SK-N-SH treated with all-trans-retinoic acid at 6 μM for 48 hours (cell line): ENCODE data around the gene HDDC3.

ENCODE experiments used
- ATAC-seq: fragments of 200-7000 bp; cut with Tn5 transposase; 3 replicates; pipeline ENCODE4 v1.9.1; 2020; ENCODE audit warnings: mild to moderate bottlenecking, moderate library complexity
- CSDC2 ChIP-seq: fragments of 250-450 bp; sonication (Bioruptor Pico); IDR thresholded peaks from 2 replicates; pipeline ENCODE4 v1.5.0; 2020; ENCODE audit warnings: mild to moderate bottlenecking, moderate library complexity
- ESRRG ChIP-seq: fragments of 250-450 bp; sonication (Bioruptor Pico); IDR thresholded peaks from 2 replicates; pipeline ENCODE4 v1.6.1; 2021; ENCODE audit warnings: mild to moderate bottlenecking
- GLIS3 ChIP-seq: fragments of 250-450 bp; sonication (Bioruptor Pico); IDR thresholded peaks from 2 replicates; pipeline ENCODE4 v1.5.0; 2020; ENCODE audit warnings: mild to moderate bottlenecking, moderate library complexity
- ISL1 ChIP-seq: fragments of 250-450 bp; sonication (Bioruptor Pico); IDR thresholded peaks from 2 replicates; pipeline ENCODE4 v2.1.2; 2022; ENCODE audit warnings: mild to moderate bottlenecking, moderate library complexity
- OSR1 ChIP-seq: fragments of 250-450 bp; sonication (Bioruptor Pico); IDR thresholded peaks from 2 replicates; pipeline ENCODE4 v1.8.0; 2022; ENCODE audit warnings: moderate library complexity, mild to moderate bottlenecking, inconsistent platforms
- PPARA ChIP-seq: fragments of 250-450 bp; sonication (Bioruptor Pico); IDR thresholded peaks from 2 replicates; pipeline ENCODE4 v1.5.0; 2020; ENCODE audit warnings: mild to moderate bottlenecking, borderline replicate concordance
- RARB ChIP-seq: fragments of 250-450 bp; sonication (Bioruptor Pico); IDR thresholded peaks from 2 replicates; pipeline ENCODE4 v1.8.0; 2021; ENCODE audit warnings: mild to moderate bottlenecking, moderate library complexity
- SNAI2 ChIP-seq: fragments of 250-450 bp; sonication (Bioruptor Pico); IDR thresholded peaks from 2 replicates; pipeline ENCODE4 v1.5.0; 2020; ENCODE audit warnings: mild to moderate bottlenecking, moderate library complexity
- TCF4 ChIP-seq: fragments of 250-450 bp; sonication (Bioruptor Pico); IDR thresholded peaks from 2 replicates; pipeline ENCODE4 v1.8.0; 2021; ENCODE audit warnings: mild to moderate bottlenecking, moderate library complexity, borderline replicate concordance
- TOX ChIP-seq: fragments of 250-450 bp; sonication (Bioruptor Pico); IDR thresholded peaks from 2 replicates; pipeline ENCODE4 v1.8.0; 2021; ENCODE audit warnings: mild to moderate bottlenecking, moderate library complexity, borderline replicate concordance
- ZC3H10 ChIP-seq: fragments of 250-450 bp; sonication (Bioruptor Pico); IDR thresholded peaks from 2 replicates; pipeline ENCODE4 v1.5.1; 2021; ENCODE audit warnings: mild to moderate bottlenecking, moderate library complexity
- ZFP3 ChIP-seq: fragments of 250-450 bp; sonication (Bioruptor Pico); IDR thresholded peaks from 2 replicates; pipeline ENCODE4 v1.5.0; 2020; ENCODE audit warnings: mild to moderate bottlenecking, moderate library complexity
- ZFP30 ChIP-seq: fragments of 450-650 bp; formaldehyde crosslinking; IDR thresholded peaks from 2 replicates; pipeline ENCODE4 v1.5.0; 2022; ENCODE audit warnings: mild to moderate bottlenecking, moderate library complexity
- ZNF565 ChIP-seq: fragments of 450-650 bp; formaldehyde crosslinking; conservative IDR thresholded peaks from 2 replicates; pipeline ENCODE4 v1.5.0; 2020; ENCODE audit warnings: low read depth, mild to moderate bottlenecking, moderate library complexity
- ZNF70 ChIP-seq: fragments of 450-650 bp; formaldehyde crosslinking; IDR thresholded peaks from 2 replicates; pipeline ENCODE4 v1.5.0; 2020; ENCODE audit warnings: mild to moderate bottlenecking, moderate library complexity
- ZNF8 ChIP-seq: fragments of 450-650 bp; formaldehyde crosslinking; IDR thresholded peaks from 2 replicates; pipeline ENCODE4 v1.5.0; 2020; ENCODE audit warnings: mild to moderate bottlenecking, moderate library complexity
- TF ChIP-seq, protein P1 (sequence below): fragments of 250-450 bp; sonication (Bioruptor Pico); IDR thresholded peaks from 2 replicates; pipeline ENCODE4 v1.8.0; 2020; ENCODE audit warnings: mild to moderate bottlenecking, moderate library complexity, borderline replicate concordance
- TF ChIP-seq, protein P2 (sequence below): fragments of 250-450 bp; sonication (Bioruptor Pico); IDR thresholded peaks from 2 replicates; pipeline ENCODE4 v1.8.0; 2021; ENCODE audit warnings: low read depth, mild to moderate bottlenecking, moderate library complexity, borderline replicate concordance
- TF ChIP-seq, protein P3 (sequence below): fragments of 250-450 bp; sonication (Bioruptor Pico); IDR thresholded peaks from 2 replicates; pipeline ENCODE4 v1.5.1; 2020; ENCODE audit warnings: low read depth, mild to moderate bottlenecking, moderate library complexity
- TF ChIP-seq, protein P4 (sequence below): fragments of 250-450 bp; sonication (Bioruptor Pico); IDR thresholded peaks from 2 replicates; pipeline ENCODE4 v1.5.0; 2020; ENCODE audit warnings: mild to moderate bottlenecking, moderate library complexity
- TF ChIP-seq, protein P5 (sequence below): fragments of 250-450 bp; sonication (Bioruptor Pico); IDR thresholded peaks from 2 replicates; pipeline ENCODE4 v1.5.1; 2021; ENCODE audit warnings: mild to moderate bottlenecking, moderate library complexity

Gene HDDC3

DNA sequence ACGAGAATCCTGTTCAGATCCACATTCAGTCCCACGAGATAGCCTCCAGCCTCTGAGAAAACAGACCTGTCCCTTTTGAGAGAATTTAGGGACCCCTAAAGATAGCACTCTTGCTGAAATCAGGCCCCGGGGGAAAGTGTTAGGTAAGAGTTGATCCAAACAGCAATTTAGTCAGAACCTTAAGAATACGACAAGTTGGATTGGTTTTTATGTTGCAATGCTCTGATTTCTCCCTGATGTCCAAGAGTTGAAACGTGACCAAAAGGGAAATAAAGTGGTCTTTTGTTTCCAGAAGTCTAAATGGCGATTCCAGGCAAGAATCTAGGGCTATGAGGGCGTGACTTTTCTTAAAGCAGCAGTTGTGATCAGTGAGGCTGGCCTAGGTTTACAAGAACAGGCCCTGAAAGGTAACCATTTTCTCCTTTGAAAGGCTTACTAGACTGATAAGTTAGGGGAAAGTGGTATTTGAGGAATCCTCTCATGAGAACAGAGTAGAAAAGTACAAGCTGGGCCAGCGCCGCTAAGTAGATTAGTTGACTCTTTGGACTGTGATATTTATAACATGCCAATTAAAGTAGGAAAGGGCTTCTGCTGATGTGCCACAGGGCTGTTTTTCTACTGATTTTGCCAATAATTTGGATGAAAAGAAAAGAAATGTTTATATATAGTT, 24.4 kb downstream of the HDDC3 start:
- no peak for ATAC-seq
- no peak for TF ChIP-seq ZNF8 (CRISPR knock-in tag)
- TF ChIP-seq, protein P1, sequence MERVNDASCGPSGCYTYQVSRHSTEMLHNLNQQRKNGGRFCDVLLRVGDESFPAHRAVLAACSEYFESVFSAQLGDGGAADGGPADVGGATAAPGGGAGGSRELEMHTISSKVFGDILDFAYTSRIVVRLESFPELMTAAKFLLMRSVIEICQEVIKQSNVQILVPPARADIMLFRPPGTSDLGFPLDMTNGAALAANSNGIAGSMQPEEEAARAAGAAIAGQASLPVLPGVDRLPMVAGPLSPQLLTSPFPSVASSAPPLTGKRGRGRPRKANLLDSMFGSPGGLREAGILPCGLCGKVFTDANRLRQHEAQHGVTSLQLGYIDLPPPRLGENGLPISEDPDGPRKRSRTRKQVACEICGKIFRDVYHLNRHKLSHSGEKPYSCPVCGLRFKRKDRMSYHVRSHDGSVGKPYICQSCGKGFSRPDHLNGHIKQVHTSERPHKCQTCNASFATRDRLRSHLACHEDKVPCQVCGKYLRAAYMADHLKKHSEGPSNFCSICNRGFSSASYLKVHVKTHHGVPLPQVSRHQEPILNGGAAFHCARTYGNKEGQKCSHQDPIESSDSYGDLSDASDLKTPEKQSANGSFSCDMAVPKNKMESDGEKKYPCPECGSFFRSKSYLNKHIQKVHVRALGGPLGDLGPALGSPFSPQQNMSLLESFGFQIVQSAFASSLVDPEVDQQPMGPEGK, result no peak
- no peak for TF ChIP-seq ZC3H10 (CRISPR knock-in tag)
- TF ChIP-seq, protein P2, sequence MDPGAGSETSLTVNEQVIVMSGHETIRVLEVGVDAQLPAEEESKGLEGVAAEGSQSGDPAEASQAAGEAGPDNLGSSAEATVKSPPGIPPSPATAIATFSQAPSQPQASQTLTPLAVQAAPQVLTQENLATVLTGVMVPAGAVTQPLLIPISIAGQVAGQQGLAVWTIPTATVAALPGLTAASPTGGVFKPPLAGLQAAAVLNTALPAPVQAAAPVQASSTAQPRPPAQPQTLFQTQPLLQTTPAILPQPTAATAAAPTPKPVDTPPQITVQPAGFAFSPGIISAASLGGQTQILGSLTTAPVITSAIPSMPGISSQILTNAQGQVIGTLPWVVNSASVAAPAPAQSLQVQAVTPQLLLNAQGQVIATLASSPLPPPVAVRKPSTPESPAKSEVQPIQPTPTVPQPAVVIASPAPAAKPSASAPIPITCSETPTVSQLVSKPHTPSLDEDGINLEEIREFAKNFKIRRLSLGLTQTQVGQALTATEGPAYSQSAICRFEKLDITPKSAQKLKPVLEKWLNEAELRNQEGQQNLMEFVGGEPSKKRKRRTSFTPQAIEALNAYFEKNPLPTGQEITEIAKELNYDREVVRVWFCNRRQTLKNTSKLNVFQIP (CRISPR knock-in tag), result no peak
- TF ChIP-seq, protein P3, sequence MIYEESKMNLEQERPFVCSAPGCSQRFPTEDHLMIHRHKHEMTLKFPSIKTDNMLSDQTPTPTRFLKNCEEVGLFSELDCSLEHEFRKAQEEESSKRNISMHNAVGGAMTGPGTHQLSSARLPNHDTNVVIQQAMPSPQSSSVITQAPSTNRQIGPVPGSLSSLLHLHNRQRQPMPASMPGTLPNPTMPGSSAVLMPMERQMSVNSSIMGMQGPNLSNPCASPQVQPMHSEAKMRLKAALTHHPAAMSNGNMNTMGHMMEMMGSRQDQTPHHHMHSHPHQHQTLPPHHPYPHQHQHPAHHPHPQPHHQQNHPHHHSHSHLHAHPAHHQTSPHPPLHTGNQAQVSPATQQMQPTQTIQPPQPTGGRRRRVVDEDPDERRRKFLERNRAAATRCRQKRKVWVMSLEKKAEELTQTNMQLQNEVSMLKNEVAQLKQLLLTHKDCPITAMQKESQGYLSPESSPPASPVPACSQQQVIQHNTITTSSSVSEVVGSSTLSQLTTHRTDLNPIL, result no peak
- TF ChIP-seq ZFP3 (CRISPR knock-in tag), result no peak
- TF ChIP-seq, protein P4, sequence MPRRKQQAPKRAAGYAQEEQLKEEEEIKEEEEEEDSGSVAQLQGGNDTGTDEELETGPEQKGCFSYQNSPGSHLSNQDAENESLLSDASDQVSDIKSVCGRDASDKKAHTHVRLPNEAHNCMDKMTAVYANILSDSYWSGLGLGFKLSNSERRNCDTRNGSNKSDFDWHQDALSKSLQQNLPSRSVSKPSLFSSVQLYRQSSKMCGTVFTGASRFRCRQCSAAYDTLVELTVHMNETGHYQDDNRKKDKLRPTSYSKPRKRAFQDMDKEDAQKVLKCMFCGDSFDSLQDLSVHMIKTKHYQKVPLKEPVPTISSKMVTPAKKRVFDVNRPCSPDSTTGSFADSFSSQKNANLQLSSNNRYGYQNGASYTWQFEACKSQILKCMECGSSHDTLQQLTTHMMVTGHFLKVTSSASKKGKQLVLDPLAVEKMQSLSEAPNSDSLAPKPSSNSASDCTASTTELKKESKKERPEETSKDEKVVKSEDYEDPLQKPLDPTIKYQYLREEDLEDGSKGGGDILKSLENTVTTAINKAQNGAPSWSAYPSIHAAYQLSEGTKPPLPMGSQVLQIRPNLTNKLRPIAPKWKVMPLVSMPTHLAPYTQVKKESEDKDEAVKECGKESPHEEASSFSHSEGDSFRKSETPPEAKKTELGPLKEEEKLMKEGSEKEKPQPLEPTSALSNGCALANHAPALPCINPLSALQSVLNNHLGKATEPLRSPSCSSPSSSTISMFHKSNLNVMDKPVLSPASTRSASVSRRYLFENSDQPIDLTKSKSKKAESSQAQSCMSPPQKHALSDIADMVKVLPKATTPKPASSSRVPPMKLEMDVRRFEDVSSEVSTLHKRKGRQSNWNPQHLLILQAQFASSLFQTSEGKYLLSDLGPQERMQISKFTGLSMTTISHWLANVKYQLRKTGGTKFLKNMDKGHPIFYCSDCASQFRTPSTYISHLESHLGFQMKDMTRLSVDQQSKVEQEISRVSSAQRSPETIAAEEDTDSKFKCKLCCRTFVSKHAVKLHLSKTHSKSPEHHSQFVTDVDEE, result no peak
- TF ChIP-seq TOX (CRISPR knock-in tag), result no peak
- TF ChIP-seq RARB (CRISPR knock-in tag), result no peak
- TF ChIP-seq SNAI2 (CRISPR knock-in tag), result no peak
- no peak for TF ChIP-seq ZNF70 (CRISPR knock-in tag)
- no peak for TF ChIP-seq PPARA (CRISPR knock-in tag)
- TF ChIP-seq ZNF565 (CRISPR knock-in tag), result no peak
- TF ChIP-seq ESRRG, result no peak
- TF ChIP-seq, protein P5, sequence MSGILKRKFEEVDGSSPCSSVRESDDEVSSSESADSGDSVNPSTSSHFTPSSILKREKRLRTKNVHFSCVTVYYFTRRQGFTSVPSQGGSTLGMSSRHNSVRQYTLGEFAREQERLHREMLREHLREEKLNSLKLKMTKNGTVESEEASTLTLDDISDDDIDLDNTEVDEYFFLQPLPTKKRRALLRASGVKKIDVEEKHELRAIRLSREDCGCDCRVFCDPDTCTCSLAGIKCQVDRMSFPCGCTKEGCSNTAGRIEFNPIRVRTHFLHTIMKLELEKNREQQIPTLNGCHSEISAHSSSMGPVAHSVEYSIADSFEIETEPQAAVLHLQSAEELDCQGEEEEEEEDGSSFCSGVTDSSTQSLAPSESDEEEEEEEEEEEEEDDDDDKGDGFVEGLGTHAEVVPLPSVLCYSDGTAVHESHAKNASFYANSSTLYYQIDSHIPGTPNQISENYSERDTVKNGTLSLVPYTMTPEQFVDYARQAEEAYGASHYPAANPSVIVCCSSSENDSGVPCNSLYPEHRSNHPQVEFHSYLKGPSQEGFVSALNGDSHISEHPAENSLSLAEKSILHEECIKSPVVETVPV (CRISPR knock-in tag), result no peak
- TF ChIP-seq TCF4, result no peak
- TF ChIP-seq GLIS3 (CRISPR knock-in tag), result no peak
- TF ChIP-seq ISL1 (CRISPR knock-in tag), result no peak
- TF ChIP-seq ZFP30 (CRISPR knock-in tag), result no peak
- TF ChIP-seq OSR1 (CRISPR knock-in tag), result no peak

DNA sequence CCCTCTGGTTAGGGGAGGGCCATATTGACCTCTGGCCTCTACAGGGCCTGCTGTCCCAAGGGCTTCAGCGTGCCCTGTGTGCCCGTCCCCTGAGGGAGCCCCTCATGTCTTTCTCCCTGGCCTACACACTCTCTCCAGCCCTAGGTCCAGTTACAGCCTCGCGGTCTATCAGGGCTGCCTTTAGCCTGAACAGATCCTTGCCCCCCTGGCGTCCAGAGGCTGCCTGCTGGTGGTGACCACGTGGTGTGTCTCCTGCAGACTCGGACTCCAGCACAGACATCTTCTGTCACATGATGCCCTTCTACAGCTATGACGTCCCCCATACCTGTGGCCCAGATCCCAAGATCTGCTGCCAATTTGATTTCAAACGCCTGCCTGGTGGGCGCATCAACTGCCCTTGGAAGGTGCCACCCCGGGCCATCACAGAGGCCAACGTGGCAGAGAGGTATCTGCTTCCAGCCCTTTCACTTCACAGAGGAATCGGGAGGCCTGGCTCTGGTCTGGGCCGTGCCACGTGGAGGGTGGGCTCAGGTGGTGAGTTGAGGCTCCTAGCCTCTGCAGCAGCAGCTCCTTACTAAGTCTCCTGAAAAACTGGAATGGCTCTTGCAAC, 25.2 kb downstream of the HDDC3 start:
- no peak for ATAC-seq
- TF ChIP-seq SNAI2 (CRISPR knock-in tag), result no peak
- no peak for TF ChIP-seq ZFP3 (CRISPR knock-in tag)
- TF ChIP-seq, protein P2 (CRISPR knock-in tag), result no peak
- no peak for TF ChIP-seq ZFP30 (CRISPR knock-in tag)
- TF ChIP-seq, protein P5 (CRISPR knock-in tag), result no peak
- TF ChIP-seq TCF4, result no peak
- TF ChIP-seq OSR1 (CRISPR knock-in tag), result no peak
- no peak for TF ChIP-seq CSDC2
- TF ChIP-seq ZNF8 (CRISPR knock-in tag), result no peak
- TF ChIP-seq, protein P4, result no peak
- TF ChIP-seq TOX (CRISPR knock-in tag), result no peak
- no peak for TF ChIP-seq ZNF70 (CRISPR knock-in tag)
- TF ChIP-seq ISL1 (CRISPR knock-in tag), result no peak
- TF ChIP-seq RARB (CRISPR knock-in tag), result no peak
